Left renal pelvis (tissue), 4 donors: ENCODE results near the gene SMC4. TPM values are rescaled to one million over a fixed set of nuclear protein-coding genes. Genes with fewer than 3 reads are reported as not detected.
"Not testable (repeated sequence)": the region's sequence is repeated elsewhere in the genome, so short reads cannot be mapped to it uniquely, and the experiment has no call there.

ENCODE experiments used
- DNase-seq, 4 donors: peaks; one replicate each; pipeline ENCODE4 v3.0.0-alpha.2; 2013; ENCODE audit warnings: low read depth in 4 of 4, low spot score in 3 of 4
- polyA plus RNA-seq, 4 donors: library from polyadenylated mRNA; unstranded; fragments of 120-200 nt; gene quantifications; one replicate each; pipeline ENCODE4 v1.2.1, GENCODE V29; 2013; ENCODE audit not compliant: insufficient read length in 4 of 4

Gene SMC4
- polyA plus RNA-seq: 100 to 1,000 TPM in 3 of 4 donors, 10 to 100 TPM in 1; 82.9 to 126 (median 110) TPM

DNA sequence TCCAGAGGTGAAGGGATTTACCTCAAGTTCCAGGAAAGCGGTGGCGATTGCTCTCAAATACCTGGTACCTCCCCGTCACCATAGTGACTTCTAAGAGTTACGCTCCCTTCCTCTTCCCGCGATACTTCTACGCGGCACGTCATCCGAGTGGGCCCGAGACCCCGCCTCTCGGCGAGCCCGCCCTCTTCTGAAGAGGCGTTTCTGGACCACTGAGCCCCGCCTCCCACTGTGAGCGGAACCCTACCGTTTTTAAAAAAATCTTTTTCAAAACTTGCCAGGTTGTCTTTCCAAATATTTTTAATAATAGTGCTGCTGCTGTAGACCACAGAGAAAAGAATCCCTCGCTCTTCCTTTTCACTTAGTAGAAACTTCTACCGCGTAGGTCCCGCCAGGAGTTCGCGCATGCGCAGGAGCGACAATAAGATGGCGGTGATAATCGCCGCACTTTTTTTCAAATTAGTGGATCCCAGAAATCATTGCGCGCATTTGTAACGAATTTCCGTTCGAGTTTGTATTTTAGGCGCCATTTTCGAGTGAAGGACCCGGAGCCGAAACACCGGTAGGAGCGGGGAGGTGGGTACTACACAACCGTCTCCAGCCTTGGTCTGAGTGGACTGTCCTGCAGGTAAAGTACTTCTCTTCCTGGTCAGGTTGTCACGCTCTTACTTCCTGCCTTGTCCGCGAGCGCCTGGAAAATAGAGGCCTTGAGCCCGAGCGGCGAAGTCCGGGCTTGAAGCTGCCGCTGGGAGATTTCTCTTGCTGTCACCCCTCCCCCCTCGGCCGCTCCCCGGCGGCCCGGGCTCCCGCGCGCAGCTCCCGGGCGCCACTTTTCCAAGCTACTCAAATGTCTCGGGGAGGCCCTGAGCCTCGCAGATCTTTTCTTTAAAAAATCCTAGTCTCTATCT lies at the start of gene SMC4, which contains the start of gene IFT80:
TSS of gene SMC4 (plus strand) at position 526 of the 905 bp plus-strand sequence. CDS start 1,177 bp downstream, outside the sequence.
TSS of gene IFT80 (minus strand) at position 101 of the 905 bp plus-strand sequence. CDS start 14,625 bp downstream, outside the sequence.
- DNase-seq: peak; percentile 92 to 95 (median 92)

DNA sequence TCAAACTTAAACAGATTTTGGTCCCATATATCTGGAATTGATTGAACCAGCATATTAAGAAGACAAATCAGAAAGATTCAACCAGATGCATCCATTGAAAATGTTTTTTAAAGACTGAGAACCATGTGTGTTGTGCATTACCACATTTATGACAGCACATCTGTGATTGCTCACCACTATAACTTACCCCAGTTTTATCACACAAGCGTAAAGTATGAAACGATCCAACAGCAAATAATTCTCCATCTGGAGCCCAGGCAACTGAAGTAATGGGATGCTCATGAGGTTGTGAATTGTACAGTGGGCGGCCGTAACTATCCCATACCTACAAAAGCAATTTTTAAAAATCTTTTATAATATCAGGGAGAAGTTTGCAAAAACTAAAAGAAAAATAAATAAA lies 43.6 kb upstream of the SMC4 start:
- no peak for DNase-seq

DNA sequence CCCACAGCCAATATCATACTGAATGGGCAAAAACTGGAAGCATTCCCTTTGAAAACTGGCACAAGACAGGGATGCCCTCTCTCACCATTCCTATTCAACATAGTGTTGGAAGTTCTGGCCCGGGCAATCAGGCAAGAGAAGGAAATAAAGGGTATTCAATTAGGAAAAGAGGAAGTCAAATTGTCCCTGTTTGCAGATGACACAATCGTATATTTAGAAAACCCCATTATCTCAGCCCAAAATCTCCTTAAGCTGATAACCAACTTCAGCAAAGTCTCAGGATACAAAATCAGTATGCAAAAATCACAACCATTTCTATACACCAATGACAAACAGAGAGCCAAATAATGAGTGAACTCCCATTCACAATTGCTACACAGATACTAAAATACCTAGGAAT lies 36.6 kb upstream of the SMC4 start:
- DNase-seq: not testable (repeated sequence)

DNA sequence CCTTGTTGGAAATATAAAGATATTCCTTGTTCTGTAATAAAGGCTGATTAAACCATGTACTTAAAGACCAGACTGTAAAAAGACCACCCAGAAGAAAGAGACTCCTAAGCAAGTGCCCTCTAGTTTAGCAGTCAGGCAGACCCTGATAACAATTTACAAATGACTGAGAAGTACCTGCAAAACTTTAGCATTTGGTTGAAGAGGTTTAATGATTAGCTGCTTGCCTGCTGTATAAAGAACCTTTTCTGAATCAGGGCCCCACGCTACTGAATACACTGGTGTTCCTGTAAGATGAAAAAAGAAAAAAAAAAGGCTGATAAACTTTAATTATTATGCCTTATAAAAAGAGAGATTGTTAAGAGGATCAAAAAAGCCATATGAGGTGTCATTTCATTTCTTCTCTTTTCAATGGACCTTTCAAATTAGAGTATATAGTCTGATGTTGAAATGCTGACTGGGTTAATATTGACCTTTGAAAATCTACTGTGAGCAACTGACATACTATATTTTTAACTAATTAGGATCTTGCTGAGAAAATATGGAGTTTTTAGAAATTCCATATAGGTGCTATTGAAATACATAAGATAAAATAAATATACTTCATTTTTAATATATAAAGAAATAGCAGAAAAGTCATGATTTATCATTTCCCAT lies 33.5 kb upstream of the SMC4 start:
- DNase-seq: no peak

DNA sequence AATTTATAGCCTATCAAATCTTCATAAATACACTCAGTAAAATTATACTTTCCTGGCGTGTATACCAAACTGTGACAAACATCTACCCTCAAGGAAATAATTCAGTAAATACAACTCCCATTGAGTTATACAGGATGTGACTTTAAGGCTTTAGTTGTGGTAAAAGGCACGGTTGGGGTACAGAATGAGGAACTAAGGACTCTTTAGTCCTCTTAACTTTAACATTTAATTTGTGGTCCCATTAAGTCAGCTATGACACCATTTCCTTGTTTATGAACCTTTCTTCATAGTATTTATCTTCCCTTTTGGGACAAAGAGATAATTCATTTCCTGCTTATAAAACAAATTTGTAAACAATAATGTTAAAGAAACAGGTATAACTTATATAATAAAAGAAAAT lies 30.6 kb upstream of the SMC4 start:
- no peak for DNase-seq

DNA sequence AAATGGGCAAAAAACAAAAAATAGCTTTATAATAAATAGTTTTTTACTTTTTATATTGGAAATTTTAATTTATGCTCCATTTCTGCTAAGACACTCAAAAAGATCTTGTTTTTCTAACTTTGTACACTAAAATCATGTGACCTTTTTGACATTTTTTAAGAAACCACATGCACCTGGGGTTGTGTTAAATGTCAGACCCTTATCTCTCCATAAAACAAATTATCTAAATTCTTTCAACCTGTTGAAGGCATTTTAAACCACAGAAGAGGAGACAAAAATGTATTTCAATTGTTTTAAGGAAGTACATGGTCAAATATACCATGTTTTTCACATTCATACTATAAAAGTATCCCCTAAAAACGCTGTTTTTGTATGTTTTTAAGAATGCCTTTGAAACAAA lies 29.7 kb upstream of the SMC4 start:
- no peak for DNase-seq

DNA sequence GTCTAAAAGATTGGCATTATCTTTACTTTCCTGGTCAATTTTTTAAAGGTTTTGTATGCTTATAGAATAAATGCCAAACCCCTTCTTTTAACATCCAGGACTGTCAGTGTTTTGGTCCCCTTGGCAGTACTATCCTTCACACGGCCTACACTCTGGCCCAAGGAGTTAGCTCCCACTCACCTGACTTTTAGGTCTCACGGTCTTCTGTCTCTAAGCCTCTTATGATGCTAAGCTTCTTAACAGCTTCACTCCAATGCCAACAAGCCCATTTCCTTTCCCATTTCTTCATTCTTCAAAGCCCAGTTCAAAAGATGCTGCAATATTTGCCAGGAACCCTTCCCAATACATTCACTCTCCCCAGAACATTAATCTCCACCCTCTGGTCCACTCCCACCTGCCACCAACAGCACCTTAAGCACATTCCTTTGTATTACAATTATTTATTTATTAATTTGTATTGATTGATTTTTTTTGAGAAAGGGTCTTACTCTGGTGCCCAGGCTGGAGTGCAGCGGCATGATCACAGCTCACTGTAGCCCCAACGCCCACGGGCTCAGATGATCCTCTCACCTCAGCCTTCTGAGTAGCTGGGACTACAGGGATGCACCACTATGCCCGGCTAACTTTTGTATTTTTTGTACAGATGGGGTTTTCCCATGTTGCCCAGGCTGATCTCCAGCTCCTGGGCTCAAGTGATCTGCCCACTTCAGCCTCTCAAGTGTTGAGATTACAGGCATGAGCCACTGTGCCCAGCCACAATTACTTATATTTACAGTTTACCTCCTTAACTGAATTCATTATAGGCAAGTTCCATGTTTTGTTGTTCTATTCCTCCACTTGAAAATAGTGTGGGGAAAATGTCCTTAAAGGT lies 28.2 kb upstream of the SMC4 start:
- DNase-seq: no peak

DNA sequence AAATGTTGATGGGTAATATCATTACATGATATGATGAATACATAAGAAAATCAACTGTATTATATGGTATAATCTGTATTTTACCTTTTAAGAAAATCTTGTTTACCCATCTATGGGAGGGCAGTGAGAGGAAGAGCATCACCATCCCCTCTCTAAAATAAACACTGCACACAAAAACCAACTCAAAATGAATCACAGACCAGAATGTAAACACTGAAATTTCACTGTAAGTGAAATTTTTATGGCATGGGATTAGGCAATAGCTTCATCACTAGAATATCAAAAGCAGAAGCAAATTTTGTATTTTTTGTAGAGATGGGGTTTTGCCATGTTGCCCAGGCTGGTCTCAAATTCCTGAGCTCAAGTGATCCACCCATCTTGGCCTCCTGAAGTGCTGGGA lies 26.7 kb upstream of the SMC4 start:
- no peak for DNase-seq

DNA sequence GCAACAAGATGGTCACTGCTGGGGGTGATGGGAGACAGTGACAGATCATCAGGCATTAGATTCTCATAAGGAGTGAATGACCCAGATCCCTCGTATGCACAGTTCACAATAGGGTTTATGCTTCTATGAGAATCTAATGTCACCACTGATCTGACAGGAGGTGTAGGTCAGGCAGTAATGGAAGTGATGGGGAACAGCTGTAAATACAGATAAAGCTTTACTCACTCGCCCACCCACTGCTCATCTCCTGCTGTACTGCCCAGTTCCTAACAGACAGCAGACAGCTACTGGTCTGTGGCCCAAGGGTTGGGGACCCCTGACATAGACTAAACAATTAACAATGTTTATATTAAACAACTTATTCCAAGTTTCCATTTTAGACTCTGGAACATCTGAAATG lies 25.8 kb upstream of the SMC4 start:
- no peak for DNase-seq

DNA sequence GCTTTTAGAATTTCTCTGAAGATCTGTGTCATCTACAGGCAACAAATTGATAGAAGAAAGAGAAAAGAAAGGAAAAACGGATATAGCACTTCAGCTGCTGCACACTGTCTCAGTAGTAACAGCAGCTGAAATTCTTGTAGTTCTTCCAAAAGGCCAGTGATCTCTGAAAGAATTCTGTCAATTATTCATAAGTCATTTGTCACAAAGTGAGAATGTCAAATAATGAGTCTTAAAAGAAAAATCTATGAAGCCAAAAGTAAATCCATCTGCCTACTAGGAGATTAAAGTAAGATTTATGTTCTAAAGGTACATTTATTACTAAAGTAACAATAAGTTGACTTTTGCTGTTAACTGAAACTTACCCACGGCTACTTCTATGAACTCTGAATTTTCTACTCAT lies 25.0 kb upstream of the SMC4 start:
- DNase-seq: no peak

DNA sequence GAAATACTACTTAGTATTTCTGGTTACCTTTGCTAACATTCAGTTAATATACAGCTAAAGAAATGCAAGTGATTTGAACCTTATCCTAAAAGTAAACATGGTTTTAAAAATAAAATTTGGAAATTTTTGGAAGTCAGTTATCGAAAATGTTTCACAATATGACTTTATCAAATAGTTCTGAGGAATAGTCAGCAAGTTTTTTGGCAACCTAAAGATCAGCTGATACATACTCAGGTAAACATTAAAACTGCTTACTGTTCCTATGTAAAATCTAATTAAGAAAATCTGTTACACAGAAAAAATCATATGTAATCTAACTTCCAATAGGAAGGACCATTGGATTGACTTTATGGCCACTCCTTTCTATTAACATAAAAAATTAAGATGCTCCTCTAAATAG lies 24.5 kb upstream of the SMC4 start:
- DNase-seq: no peak

DNA sequence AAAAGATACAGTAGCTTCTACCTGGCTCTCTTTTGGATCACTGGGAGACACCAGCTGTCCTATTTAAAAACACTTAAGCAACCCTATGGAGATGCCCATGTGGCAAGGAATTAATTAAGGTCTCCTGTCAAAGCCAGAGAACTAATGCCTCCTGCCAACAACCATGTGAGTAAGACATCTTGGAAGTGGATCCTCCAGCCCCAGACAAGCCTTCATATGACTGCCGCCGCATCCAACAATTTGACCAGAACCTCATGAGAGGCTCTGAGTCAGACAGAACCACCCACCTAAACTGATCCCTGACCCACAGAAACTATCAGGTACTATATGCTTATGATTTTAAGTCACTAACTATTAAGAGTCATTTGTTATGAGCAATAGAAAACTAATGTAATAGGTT lies 22.8 kb upstream of the SMC4 start:
- no peak for DNase-seq

DNA sequence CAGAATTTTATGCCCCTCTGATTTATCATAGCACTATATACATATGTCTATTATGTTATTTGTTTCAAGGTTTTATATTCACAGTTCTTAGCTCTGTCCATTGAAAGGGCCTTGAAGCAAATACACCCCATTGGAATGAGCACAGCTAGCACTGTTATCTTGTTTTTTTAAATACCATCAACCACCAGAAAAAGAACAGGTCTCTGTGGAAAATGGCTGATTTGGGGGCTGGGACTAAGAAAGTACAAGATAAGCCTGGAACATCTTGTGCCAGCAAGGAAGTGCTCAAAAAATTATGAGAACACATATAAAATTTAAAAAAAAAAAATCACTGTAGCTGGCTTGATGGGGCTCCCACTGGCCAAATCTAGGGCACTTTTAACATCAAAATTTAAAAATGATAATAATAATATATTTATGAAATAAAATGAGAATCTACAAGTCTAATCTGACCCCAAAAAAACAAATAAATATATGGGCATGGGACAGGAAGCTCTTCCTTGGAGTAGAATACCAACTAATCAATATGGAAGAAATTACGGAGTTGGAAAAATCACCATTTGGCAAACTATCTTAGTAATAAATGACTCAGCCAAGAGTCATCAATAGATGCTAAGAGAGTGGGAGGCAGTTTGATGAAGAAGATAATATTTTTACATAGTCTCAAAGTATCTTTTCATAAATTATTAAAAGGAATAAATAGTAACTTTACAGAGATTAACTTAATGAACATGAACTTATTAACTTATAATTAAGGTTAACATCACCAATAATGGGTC lies 20.9 kb upstream of the SMC4 start:
- DNase-seq: no peak

DNA sequence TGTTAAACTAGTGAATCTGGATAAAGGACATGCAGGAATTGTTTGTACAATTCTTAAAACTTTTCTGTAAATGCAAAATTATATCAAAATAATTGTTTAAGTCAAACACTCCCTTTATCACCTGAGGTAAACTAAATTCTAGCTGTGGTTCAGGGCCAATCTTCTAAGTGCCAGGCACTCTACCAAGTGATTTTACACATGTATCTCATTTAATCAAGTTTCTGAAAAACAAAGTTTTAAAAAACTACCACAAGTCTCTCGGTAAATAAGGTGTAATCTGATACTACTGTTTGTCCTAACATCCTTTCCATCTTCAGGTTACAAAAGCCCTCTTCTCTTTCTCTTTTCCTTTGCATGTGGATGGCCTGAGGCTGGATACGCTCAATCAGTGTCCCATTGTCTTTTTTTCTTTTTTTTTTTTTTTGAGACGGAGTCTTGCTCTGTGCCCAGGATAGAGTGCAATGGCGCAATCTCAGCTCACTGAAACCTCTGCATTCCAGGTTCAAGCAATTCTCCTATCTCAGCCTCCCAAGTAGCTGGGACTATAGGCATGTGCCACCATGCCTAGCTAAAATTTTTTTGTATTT lies 19.7 kb upstream of the SMC4 start:
- no peak for DNase-seq

DNA sequence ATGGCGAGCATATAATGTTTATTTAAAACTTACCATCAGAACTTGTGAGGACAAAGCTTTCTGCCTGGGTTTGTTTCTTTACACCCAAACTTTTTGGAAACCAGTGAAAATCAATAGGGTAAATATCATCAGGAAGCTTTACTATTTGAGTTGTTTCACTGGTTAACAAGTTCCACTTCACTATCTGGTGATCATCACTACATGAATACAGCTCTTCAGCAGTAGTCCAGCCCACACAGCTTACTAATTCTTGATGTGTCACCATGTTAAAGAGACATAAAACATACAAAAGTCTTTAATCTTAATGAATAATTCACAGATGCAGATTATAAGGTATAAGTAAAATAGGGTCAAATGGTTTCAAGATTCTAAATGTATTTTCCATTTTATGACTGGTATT lies 18.0 kb upstream of the SMC4 start:
- DNase-seq: no peak

DNA sequence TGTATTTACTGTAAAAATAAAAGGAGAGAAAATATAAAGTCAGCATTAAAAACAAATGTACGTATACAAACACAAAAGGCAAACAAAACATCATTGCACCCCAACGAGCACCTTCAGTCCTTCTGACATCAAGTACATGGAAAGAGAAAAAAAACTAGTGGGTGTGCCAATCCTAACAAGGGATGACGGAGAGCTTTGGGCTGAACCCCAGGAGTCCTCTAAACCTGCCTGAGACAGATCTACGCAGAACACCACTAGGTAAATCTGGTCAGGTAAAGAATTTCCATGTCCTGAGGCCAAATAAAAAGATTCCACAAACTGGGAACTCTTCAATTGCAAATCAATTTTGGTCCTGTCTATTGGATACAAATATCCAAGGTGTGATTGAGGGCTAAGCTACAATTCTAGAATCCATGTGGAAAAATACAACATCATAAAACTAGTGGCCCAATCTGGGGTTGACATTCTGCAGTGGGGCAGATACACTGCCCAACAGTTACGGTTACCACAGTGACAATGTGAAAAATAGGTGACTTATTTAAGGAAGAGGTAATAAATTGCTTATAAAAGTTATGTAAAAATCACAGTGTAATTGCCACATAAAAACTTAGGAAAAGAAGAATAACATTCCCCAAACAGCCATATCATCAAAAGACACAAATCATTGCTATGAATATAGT lies 14.7 kb upstream of the SMC4 start:
- no peak for DNase-seq

DNA sequence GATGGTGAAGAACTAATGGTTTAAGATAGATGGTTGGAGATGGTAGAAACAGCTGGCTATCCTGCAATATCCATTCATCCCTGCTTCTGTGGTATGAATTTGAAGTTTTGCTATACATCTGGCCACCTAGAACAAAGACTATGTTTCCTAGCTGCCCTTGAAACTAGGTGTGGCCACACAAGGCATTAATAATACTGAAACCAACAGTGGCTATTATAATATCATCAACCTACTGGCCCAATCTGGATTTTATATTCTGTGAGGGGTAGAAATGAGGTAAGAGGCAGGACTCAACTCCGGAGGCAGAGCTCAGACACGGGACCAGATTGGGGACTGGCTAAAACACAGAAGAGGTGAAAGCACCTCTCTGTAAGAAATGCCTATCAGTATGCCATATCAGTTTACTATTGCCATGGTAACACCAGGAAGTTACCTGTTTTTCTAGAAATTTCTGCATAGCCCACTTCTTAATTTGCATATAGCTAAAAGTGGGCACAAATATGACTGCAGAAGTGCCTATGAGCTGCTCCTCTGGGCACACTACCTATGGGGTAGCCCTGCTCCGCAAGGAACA lies 8.8 kb upstream of the SMC4 start:
- no peak for DNase-seq

DNA sequence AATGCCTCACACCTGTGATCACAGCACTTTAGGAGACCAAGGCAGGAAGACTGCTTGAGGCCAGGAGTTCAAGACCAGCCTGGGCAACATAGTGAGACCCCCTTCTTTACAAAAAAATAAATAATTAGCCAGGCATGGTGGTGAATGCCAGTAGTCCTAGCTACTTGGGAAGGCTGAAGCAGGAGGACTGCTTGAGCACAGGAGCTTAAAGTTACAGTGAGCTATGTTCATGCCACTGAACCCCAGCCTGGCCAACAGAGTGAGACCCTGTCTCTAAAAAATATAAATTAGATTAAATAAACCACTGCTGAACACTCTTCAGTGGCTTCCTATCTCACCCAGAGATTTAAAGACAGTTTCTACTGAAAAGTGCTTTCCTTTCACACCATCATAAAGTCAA lies 6.7 kb upstream of the SMC4 start:
- no peak for DNase-seq
